HepG2 (cell line): ENCODE measurements around the gene PHF3. TPM values are rescaled to one million over a fixed set of nuclear protein-coding genes. Genes with fewer than 3 reads are reported as not detected.

Source experiments
- NFE2L1 ChIP-seq: sonication (generic); formaldehyde crosslinking; IDR thresholded peaks from 2 replicates; pipeline ENCODE4 v1.4.0; 2020; ENCODE audit warnings: missing genetic modification reagents, mild to moderate bottlenecking, borderline replicate concordance
- PRDM10 ChIP-seq: sonication (generic); formaldehyde crosslinking; IDR thresholded peaks from 2 replicates; pipeline ENCODE4 v1.4.0; 2020; ENCODE audit warnings: low read depth, missing genetic modification reagents
- ZNF207 ChIP-seq: fragments of 450-650 bp; IDR thresholded peaks from 2 replicates; pipeline ENCODE4 v1.6.1; 2016; ENCODE audit warnings: antibody characterized with exemption, borderline replicate concordance
- ZNF318 ChIP-seq: sonication (generic); formaldehyde crosslinking; IDR thresholded peaks from 2 replicates; pipeline ENCODE4 v1.4.0; 2020; ENCODE audit warnings: mild to moderate bottlenecking, missing genetic modification reagents
- ZNF362 ChIP-seq: sonication (generic); formaldehyde crosslinking; IDR thresholded peaks from 2 replicates; pipeline ENCODE4 v1.4.0; 2020; ENCODE audit warnings: missing genetic modification reagents, mild to moderate bottlenecking, borderline replicate concordance
- ZNF576 ChIP-seq: sonication (generic); formaldehyde crosslinking; IDR thresholded peaks from 2 replicates; pipeline ENCODE4 v1.4.0; 2020; ENCODE audit warnings: mild to moderate bottlenecking, missing genetic modification reagents
- ZNF646 ChIP-seq: sonication (generic); formaldehyde crosslinking; IDR thresholded peaks from 2 replicates; pipeline ENCODE4 v1.9.0; 2021; ENCODE audit warnings: mild to moderate bottlenecking, missing genetic modification reagents
- ZSCAN25 ChIP-seq: sonication (generic); formaldehyde crosslinking; IDR thresholded peaks from 2 replicates; pipeline ENCODE4 v1.8.0; 2022; ENCODE audit warnings: mild to moderate bottlenecking, missing genetic modification reagents
- polyA plus RNA-seq, 8 experiments: library from polyadenylated mRNA; depleted of rRNA in 3 of 8; stranded (reverse) in 7 of 8; unstranded in 1 of 8; fragments of >200 nt; fragmentation: Illumina TruSeq in 4 of 8; extraction: Trizol in 4 of 8; gene quantifications; 2 replicates each; pipeline versions ENCODE4 v1.2.1 to v1.2.3, GENCODE V29; 2011 to 2016; ENCODE audit warnings: low read depth in 4 of 8, missing spikeins in 1 of 8, mixed read lengths in 1 of 8; ENCODE audit not compliant: insufficient read depth in 1 of 8
- total RNA-seq, 5 experiments: library from RNA; depleted of rRNA; stranded (reverse); fragments of >200 nt; fragmentation: Illumina TruSeq; extraction: Trizol; gene quantifications; 2 replicates each; pipeline ENCODE4 v1.2.3, GENCODE V29; 2016; ENCODE audit warnings: low read depth in 1 of 5

Gene PHF3
- total and polyA plus RNA-seq, 2 of the 13 experiments (the other 11 are each of a cell fraction or from before 2014, with no cell fraction given): 19.8 to 70.4 TPM

- TF ChIP-seq PRDM10 (CRISPR knock-in tag): no peak
- no peak for TF ChIP-seq ZSCAN25
- no peak for TF ChIP-seq ZNF646 (CRISPR knock-in tag)
- no peak for TF ChIP-seq ZNF576
- TF ChIP-seq ZNF362 (CRISPR knock-in tag): peak; percentile 94
- TF ChIP-seq NFE2L1 (CRISPR knock-in tag): no peak
- TF ChIP-seq ZNF207: no peak
- no peak for TF ChIP-seq ZNF318 (CRISPR knock-in tag)
Measured at GRCh38 chr6:63709148-63709547, 73.5 kb downstream of the PHF3 start (continued).
